Adrenal gland (tissue), 12 donors: ENCODE results near the gene CDC27. TPM values are rescaled to one million over a fixed set of nuclear protein-coding genes. Genes with fewer than 3 reads are reported as not detected.

Source experiments
- DNase-seq, 7 donors: peaks; one replicate each; pipeline ENCODE4 v3.0.0-alpha.2; 2019 to 2020
- H3K27ac ChIP-seq, 5 donors: fragments of 200-600 bp; sonication (generic) in 4 of 5; 1 replicate in 3 of 5; 2 replicates in 2 of 5; pipeline versions ENCODE4 v1.5.1 to v1.8.0; 2016 to 2020; ENCODE audit warnings: mild to moderate bottlenecking in 1 of 5
- H3K27me3 ChIP-seq: fragments of 200-600 bp; 2 replicates; pipeline ENCODE4 v1.8.0; 2021
- H3K36me3 ChIP-seq, 2 donors: fragments of 200-600 bp; replicated peaks in 1 of 2; 1 replicate in 1 of 2; 2 replicates in 1 of 2; pipeline versions ENCODE4 v1.5.1 to v1.8.0; 2018 to 2022
- H3K4me1 ChIP-seq, 2 donors: fragments of 200-600 bp; replicated peaks in 1 of 2; 1 replicate in 1 of 2; 2 replicates in 1 of 2; pipeline versions ENCODE4 v1.5.1 to v1.8.0; 2018 to 2021
- H3K4me3 ChIP-seq, 4 donors: fragments of 200-600 bp; sonication (generic) in 3 of 4; one replicate each; pipeline ENCODE4 v1.5.1; 2016 to 2018
- H3K9me3 ChIP-seq, 3 donors: fragments of 200-600 bp; sonication (generic) in 1 of 3; replicated peaks in 1 of 3; 1 replicate in 2 of 3; 2 replicates in 1 of 3; pipeline versions ENCODE4 v1.5.1 to v1.8.0; 2016 to 2021
- CTCF ChIP-seq, 6 experiments: fragments of 450-650 bp in 4 of 6; fragments of 200-600 bp in 2 of 6; sonication (generic) in 1 of 6; IDR thresholded peaks; 1 replicate in 5 of 6; 2 replicates in 1 of 6; pipeline versions ENCODE4 v1.5.1 to v1.8.0; 2016 to 2021; ENCODE audit warnings: antibody characterized with exemption in 6 of 6, mild to moderate bottlenecking in 2 of 6, moderate library complexity in 1 of 6
- POLR2A ChIP-seq, 2 donors: fragments of 450-650 bp; IDR thresholded peaks; one replicate each; pipeline ENCODE4 v1.6.1; 2017; ENCODE audit warnings: antibody characterized with exemption in 2 of 2, mild to moderate bottlenecking in 2 of 2, moderate library complexity in 1 of 2
- WGBS, 4 donors: extraction: QIAGEN DNeasy Blood & Tissue Kit in 2 of 4; methylation state at CpG; one replicate each; pipeline versions ENCODE4 v1.1.5 to v1.1.7; 2013 to 2017; 5-methylcytosine and 5-hydroxymethylcytosine counted together
- intact Hi-C, 2 donors: fragments of 100-400 bp; cut with DNase I; formaldehyde crosslinking; loops; one replicate each; pipeline versions ENCODE4 v1.14.1 to v1.15.0; 2022 to 2023
- polyA plus RNA-seq, 3 donors: library from polyadenylated mRNA; stranded (reverse); fragments of 200-250 nt in 2 of 3; fragments of 350-450 nt in 1 of 3; fragmentation: Illumina TruSeq in 1 of 3; extraction: RNeasy Lipid Tissue Mini Kit (QIAGEN cat#74804) in 1 of 3; gene quantifications; one replicate each; pipeline ENCODE4 v1.2.3, GENCODE V29; 2013 to 2014
- total RNA-seq, 9 donors: library from RNA; depleted of rRNA in 4 of 9; stranded (reverse); fragments of >200 nt in 4 of 9; fragments of 120-200 nt in 1 of 9; fragmentation: NEBNext Ultra II Directional in 1 of 9; extraction: Animal tissue kit (Norgen Biotek cat#: 25700) in 1 of 9; gene quantifications; one replicate each; pipeline versions ENCODE4 v1.1.0 to v1.2.4, GENCODE V29; 2013 to 2023
- donor health status: healthy with polysubstance abuse.
- donor health status: Bipolar disorder and iron deficiency.
- donor health status: DM: yes; HTN: yes; CAD: no.
- donor health status: DM: no; HTN: no; CAD: no.
- donor health status: DM: no; HTN: no; CAD: no.
- donor health status: DM: yes; HTN: yes; CAD: no.

The CDC27 gene
- total and polyA plus RNA-seq, 12 donors = 13.5 to 153 (median 73.2) TPM

GRCh38 chr17:47222047-47222446 lies 33.0 kb upstream of the CDC27 start:
- TF ChIP-seq POLR2A (IDR thresholded peaks at IDR 0.05) (no peak), CTCF (IDR thresholded peaks at IDR 0.05) (no peak)
- no peak overlapping the region for H3K4me3 ChIP-seq
- H3K4me1 ChIP-seq = peaks cover 6 to 22% of the 10 kb centered on the region in 2 donors
- no peaks in the 10 kb centered on the region for H3K27me3 ChIP-seq
- WGBS, 4 donors = 95 to 100% (median 98%) methylated on average over 2 to 4 of the region's 4 CpGs
- H3K27ac ChIP-seq = no peak overlapping the region
- no peaks in the 10 kb centered on the region for H3K9me3 ChIP-seq
- no peak for DNase-seq
- no peaks in the 10 kb centered on the region for H3K36me3 ChIP-seq
- intact Hi-C loops = no loop called here

DNA sequence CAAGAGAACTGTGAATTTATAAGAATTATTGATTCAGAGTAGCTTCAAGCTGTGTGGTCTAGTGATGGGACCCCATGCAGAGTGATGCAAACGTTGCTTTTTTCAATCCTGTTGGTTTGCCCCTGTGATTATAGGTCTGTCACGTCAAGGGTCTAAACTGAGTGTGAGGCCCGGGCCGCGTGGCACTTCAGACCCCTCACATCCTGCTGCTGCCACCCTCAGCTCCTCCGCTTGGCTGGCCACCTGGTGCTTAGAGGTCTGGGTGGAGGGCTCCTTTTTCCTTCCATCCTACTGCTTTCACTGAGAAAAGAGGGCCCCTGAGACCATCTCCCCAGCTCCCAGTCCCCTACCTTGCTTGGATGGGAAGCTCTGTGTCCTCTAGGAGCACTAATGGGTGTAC lies 32.1 kb upstream of the CDC27 start:
- WGBS, 4 donors = 78 to 90% (median 87%) methylated on average over 6 of the region's 6 CpGs
- TF ChIP-seq POLR2A (IDR thresholded peaks at IDR 0.05) = no peak
- no peak for TF ChIP-seq CTCF (IDR thresholded peaks at IDR 0.05)
- no peak overlapping the region for H3K27ac ChIP-seq
- peaks cover 6 to 18% of the 10 kb centered on the region in 2 donors for H3K4me1 ChIP-seq
- H3K36me3 ChIP-seq = no peaks in the 10 kb centered on the region
- DNase-seq = no peak
- no peaks in the 10 kb centered on the region for H3K9me3 ChIP-seq
- intact Hi-C loops = no loop called here
- H3K4me3 ChIP-seq = no peak overlapping the region
- no peaks in the 10 kb centered on the region for H3K27me3 ChIP-seq

DNA sequence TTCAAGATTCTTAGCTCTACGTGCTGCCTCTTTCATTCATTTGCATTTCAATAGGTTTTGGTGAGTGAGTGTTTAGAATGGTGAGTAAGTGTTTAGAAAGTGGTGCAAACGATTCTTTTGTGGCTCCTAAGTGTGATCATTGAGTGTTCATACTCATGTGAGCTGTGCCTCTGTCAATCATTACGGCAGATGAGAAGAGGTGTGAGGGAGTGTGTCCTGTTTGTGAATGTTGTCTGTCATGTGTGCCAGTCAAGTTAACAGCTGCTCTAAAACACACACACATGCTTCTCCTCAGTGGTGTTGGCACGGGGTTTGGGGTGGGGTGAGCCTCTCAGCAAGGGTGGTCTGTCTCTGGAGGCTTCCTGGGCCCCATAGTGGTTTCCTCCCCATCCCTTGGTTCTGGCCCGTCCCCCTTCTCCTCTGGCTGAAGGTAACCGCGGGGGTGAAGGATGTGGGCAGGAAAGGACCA lies 31.5 kb upstream of the CDC27 start:
- WGBS, 4 donors = 72 to 84% (median 78%) methylated on average over 7 of the region's 7 CpGs
- intact Hi-C loops = no loop called here
- no peak for DNase-seq
- H3K27ac ChIP-seq = no peak overlapping the region
- TF ChIP-seq POLR2A (IDR thresholded peaks at IDR 0.05) = no peak
- no peak for TF ChIP-seq CTCF (IDR thresholded peaks at IDR 0.05)
- H3K4me1 ChIP-seq = peaks cover 6 to 12% of the 10 kb centered on the region in 2 donors
- no peaks in the 10 kb centered on the region for H3K9me3 ChIP-seq
- no peak overlapping the region for H3K4me3 ChIP-seq
- no peaks in the 10 kb centered on the region for H3K36me3 ChIP-seq
- no peaks in the 10 kb centered on the region for H3K27me3 ChIP-seq

- intact Hi-C loops = no loop called here
- TF ChIP-seq POLR2A (IDR thresholded peaks at IDR 0.05) = no peak
- TF ChIP-seq CTCF (IDR thresholded peaks at IDR 0.05) = no peak
- H3K9me3 ChIP-seq = no peaks in the 10 kb centered on the region
- no peak overlapping the region for H3K27ac ChIP-seq
- H3K4me3 ChIP-seq = no peak overlapping the region
- H3K4me1 ChIP-seq = peaks cover 2 to 5% of the 10 kb centered on the region in 2 donors
- H3K36me3 ChIP-seq = no peaks in the 10 kb centered on the region
- DNase-seq = no peak
- WGBS, 4 donors = 86 to 91% (median 87%) methylated on average over 20 to 21 of the region's 21 CpGs
- H3K27me3 ChIP-seq = no peaks in the 10 kb centered on the region
Observed at GRCh38 chr17:47219621-47220475, 30.8 kb upstream of the CDC27 start.
